ENCODE results near the gene VWF.

The VWF gene

GRCh38 chr12:6076346-6076745 is 48.1 kb downstream of the VWF start:
- DNase-seq, result no peak

- DNase-seq, result no peak
Observed at GRCh38 chr12:6074979-6075585, 49.4 kb downstream of the VWF start.

- no peak for DNase-seq
Observed at GRCh38 chr12:6074427-6074826, 50.0 kb downstream of the VWF start.

- no peak for DNase-seq
Observed at GRCh38 chr12:6073426-6073825, 51.0 kb downstream of the VWF start.

- DNase-seq, result no peak
Observed at GRCh38 chr12:6072302-6072752, 52.1 kb downstream of the VWF start.

GRCh38 chr12:6071589-6071988 is 52.9 kb downstream of the VWF start:
- no peak for DNase-seq

- DNase-seq, result peak; percentile 69
Observed at GRCh38 chr12:6070472-6071257, 53.8 kb downstream of the VWF start.

GRCh38 chr12:6069437-6070093 is 54.9 kb downstream of the VWF start:
- DNase-seq, result no peak

GRCh38 chr12:6068227-6068626 is 56.2 kb downstream of the VWF start:
- no peak for DNase-seq

- no peak for DNase-seq
Observed at GRCh38 chr12:6067152-6067916, 57.1 kb downstream of the VWF start.

- DNase-seq, result no peak
Observed at GRCh38 chr12:6066651-6067050, 57.8 kb downstream of the VWF start.

GRCh38 chr12:6065863-6066199 is 58.6 kb downstream of the VWF start:
- no peak for DNase-seq

- no peak for DNase-seq
Observed at GRCh38 chr12:6065131-6065862, 59.2 kb downstream of the VWF start.

GRCh38 chr12:6062757-6063735 is 61.4 kb downstream of the VWF start:
- DNase-seq, result no peak

- no peak for DNase-seq
Observed at GRCh38 chr12:6062395-6062756, 62.1 kb downstream of the VWF start.

GRCh38 chr12:6061660-6062059 is 62.8 kb downstream of the VWF start:
- no peak for DNase-seq

- DNase-seq, result no peak
Observed at GRCh38 chr12:6059860-6060565, 64.5 kb downstream of the VWF start.

- no peak for DNase-seq
Observed at GRCh38 chr12:6059221-6059620, 65.2 kb downstream of the VWF start.

GRCh38 chr12:6058481-6059161 is 65.8 kb downstream of the VWF start:
- no peak for DNase-seq

- no peak for DNase-seq
Observed at GRCh38 chr12:6057700-6058099, 66.8 kb downstream of the VWF start.

Measured in NCI-H187 treated with DMSO at 0.1 percent for 48 hours (cell line).